Coronary artery (tissue), 2 donors: ENCODE data around the gene SAP30BP.

Experiments used
- DNase-seq: peaks from one replicate; pipeline ENCODE4 v3.0.0-alpha.2; 2017; ENCODE audit warnings: low spot score
- H3K27ac ChIP-seq, 2 donors: fragments of 200-600 bp; sonication (generic); one replicate each; pipeline ENCODE4 v1.5.1; 2016 to 2019
- H3K4me3 ChIP-seq: fragments of 200-600 bp; sonication (generic); 2 replicates; pipeline ENCODE4 v1.5.1; 2016; ENCODE audit warnings: mild to moderate bottlenecking, moderate library complexity
- CTCF ChIP-seq: fragments of 200-600 bp; sonication (generic); IDR thresholded peaks from one replicate; pipeline ENCODE4 v1.5.1; 2019; ENCODE audit warnings: antibody characterized with exemption

SAP30BP gene

GRCh38 chr17:75629157-75629556, 38.0 kb upstream of the SAP30BP start:
- no peak for DNase-seq
- H3K4me3 ChIP-seq = no peak overlapping the region
- no peak overlapping the region for H3K27ac ChIP-seq
- TF ChIP-seq CTCF = no peak

GRCh38 chr17:75630071-75630917, 36.8 kb upstream of the SAP30BP start:
- no peak for DNase-seq
- no peak overlapping the region for H3K27ac ChIP-seq
- no peak for TF ChIP-seq CTCF

GRCh38 chr17:75631353-75631752, 35.8 kb upstream of the SAP30BP start:
- no peak for DNase-seq
- H3K4me3 ChIP-seq = no peak overlapping the region
- TF ChIP-seq CTCF = no peak
- no peak overlapping the region for H3K27ac ChIP-seq

More at GRCh38 chr17:75630071-75630917, 36.8 kb upstream of the SAP30BP start:
- H3K4me3 ChIP-seq = no peak overlapping the region

- no peak for DNase-seq
- H3K4me3 ChIP-seq = no peak overlapping the region
- no peak for TF ChIP-seq CTCF
- peak overlapping the region in 1 of 2 donors; percentile 79 for H3K27ac ChIP-seq
These were observed 34.7 kb upstream of the SAP30BP start for GRCh38 chr17:75632428-75632827.

- Histone ChIP-seq H3K27ac (peak within 1 kb of the TSS; percentile 59 to 79), H3K4me3 (peak within 1 kb of the TSS; percentile 57)
- DNase-seq = peak; percentile 91
- TF ChIP-seq CTCF = peak; percentile 94
These were observed 34.2 kb upstream of the SAP30BP start, which contains the start of gene SMIM5 for GRCh38 chr17:75632863-75633485. SMIM5 (plus strand) TSS chr17:75633434; CDS start chr17:75640202, 6,768 bp downstream.

- peak; percentile 89 for DNase-seq
- Histone ChIP-seq H3K27ac (peak overlapping the region; percentile 59 to 79), H3K4me3 (peak overlapping the region; percentile 57)
- TF ChIP-seq CTCF = peak; percentile 29
These were observed 33.4 kb upstream of the SAP30BP start for GRCh38 chr17:75633486-75634375.
